ENCODE measurements around the gene SLC9A3. TPM values are rescaled to one million over a fixed set of nuclear protein-coding genes. Genes with fewer than 3 reads are reported as not detected.
"Not testable (repeated sequence)": the region's sequence is repeated elsewhere in the genome, so short reads cannot be mapped to it uniquely, and the experiment has no call there.

Gene SLC9A3
- total RNA-seq, 1 donor from 2014 or later: 1.1 TPM

DNA sequence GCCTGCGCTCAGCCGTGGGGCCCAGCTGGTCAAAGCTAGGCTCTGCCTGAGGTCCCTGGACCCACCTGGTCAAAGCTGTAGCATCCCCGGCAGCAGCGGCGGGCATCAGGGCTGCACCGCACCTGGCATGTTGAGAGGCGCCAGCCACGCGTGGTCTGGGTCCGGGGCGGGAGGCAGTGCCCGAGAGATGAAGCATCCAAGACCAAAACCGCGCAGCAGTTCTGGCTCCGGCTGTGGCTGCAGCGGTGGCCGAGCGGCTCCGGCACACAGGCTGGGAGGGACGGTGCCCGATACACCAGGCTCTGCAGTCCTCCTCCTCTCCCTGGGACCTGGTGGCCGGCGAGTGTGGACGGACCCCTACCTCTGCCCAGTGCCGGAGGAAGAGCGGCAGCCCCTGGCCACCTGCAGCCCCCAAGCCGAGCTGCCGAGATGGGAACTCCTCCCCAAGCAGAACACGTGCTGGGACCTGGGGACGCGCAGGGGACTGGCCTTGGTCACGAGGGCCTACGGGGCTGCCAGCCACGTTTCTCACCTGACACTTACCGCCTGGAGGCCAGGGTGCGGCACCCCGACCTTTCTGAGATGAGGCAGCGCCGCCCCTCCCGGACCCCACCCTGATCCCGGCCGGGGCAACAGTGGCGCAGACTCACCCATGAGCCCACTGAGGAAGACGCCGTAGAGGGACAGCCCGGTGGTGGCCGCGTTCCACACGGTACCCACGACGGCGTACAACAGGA is 33.0 kb downstream of the SLC9A3 start:
- intact Hi-C loops (cut with DNase I): no loop called here

DNA sequence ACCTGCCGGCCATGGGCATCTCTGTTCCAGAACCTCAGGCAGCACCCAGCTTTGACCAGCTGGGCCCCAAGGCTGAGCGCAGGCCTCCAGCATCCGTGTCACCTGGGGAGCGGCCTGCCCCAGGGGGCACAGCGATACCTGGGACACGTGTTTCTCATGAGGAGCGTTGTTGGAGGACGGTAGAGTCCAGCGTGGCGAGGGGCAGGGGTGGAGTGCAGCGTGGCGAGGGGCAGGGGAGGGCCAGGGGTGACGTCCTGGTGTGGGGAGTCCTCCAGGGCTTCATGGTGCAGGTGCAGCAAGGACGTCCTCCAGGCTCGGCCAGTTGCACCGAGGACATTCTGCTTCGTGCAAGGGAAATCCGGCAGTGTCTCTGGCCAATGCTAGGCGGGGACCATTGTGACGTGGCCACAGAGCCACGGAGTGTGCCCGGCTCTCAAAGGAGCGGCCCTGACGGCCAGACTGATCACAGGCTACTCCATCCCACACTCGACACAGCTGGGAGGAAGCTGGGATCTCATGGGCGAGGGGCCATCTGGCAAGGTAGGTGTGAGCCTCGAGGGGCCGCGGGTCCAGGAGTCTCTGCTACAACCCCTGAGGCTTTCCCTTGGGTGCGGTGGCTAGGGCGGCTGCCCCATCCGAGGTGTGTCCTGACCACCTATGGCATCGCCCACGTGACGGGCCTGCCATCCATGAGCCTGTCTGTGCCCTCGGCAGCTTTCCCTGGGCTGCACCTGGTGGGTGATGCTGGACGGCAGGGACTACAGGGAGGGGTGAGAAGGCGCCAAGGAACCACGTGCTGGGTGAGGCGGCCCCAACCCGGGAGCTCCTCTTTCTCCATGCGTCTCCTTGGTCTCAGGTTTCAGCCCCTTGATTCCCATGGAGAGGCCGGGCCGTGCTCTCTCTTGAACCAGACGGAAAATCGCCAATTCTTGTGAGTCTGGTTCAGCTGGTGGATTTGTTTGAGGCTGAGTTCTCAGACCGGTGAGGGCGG is 33.8 kb downstream of the SLC9A3 start:
- no peaks in the 10 kb centered on the region for H3K36me3 ChIP-seq
- DNase-seq: no peak
- intact Hi-C loops (cut with DNase I): no loop called here

More for the DNA sequence above, 33.0 kb downstream of the SLC9A3 start:
- peaks cover 4% of the 10 kb centered on the region for H3K4me1 ChIP-seq
- H3K27me3 ChIP-seq (ENCODE audit: low read depth): peaks cover 26% of the 10 kb centered on the region
- DNase-seq: no peak
- no peak overlapping the region for H3K4me3 ChIP-seq
- TF ChIP-seq, protein P1, sequence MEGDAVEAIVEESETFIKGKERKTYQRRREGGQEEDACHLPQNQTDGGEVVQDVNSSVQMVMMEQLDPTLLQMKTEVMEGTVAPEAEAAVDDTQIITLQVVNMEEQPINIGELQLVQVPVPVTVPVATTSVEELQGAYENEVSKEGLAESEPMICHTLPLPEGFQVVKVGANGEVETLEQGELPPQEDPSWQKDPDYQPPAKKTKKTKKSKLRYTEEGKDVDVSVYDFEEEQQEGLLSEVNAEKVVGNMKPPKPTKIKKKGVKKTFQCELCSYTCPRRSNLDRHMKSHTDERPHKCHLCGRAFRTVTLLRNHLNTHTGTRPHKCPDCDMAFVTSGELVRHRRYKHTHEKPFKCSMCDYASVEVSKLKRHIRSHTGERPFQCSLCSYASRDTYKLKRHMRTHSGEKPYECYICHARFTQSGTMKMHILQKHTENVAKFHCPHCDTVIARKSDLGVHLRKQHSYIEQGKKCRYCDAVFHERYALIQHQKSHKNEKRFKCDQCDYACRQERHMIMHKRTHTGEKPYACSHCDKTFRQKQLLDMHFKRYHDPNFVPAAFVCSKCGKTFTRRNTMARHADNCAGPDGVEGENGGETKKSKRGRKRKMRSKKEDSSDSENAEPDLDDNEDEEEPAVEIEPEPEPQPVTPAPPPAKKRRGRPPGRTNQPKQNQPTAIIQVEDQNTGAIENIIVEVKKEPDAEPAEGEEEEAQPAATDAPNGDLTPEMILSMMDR (IDR thresholded peaks at IDR 0.05): no peak
- H3K9me3 ChIP-seq: no peaks in the 10 kb centered on the region
- no peaks in the 10 kb centered on the region for H3K36me3 ChIP-seq
- no peak for ATAC-seq
- no peak overlapping the region for H3K27ac ChIP-seq

DNA sequence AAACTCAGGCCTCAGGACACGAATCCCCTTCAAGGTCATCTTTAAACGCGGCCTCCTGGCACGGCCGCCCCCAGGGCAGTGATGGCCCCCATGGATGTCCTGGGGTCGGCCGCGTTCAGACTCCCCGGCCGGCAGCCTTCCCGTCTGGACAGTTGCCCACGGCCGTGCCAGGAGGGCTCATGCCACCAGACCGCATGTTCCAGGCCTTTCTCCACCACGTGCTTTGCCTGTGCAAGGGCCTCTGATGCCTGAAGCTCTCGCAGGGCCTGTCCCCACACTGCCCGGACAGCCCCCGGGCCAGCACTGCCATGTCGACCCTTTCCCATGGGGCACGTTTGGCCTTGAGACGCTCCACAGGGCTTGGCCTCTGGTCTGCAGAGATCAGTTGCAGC is 34.6 kb downstream of the SLC9A3 start:
- Histone ChIP-seq H3K36me3 (no peaks in the 10 kb centered on the region), H3K4me1 (peaks cover 13% of the 10 kb centered on the region), H3K4me3 (no peak overlapping the region), H3K27me3 (ENCODE audit: low read depth) (peaks cover 31% of the 10 kb centered on the region), H3K9me3 (no peaks in the 10 kb centered on the region), H3K27ac (no peak overlapping the region)
- intact Hi-C loops (cut with DNase I): no loop called here
- ATAC-seq: no peak
- no peak for DNase-seq
- TF ChIP-seq, protein P1 (IDR thresholded peaks at IDR 0.05): no peak

More for the DNA sequence above, 33.8 kb downstream of the SLC9A3 start:
- ATAC-seq: no peak
- Histone ChIP-seq H3K4me1 (peaks cover 12% of the 10 kb centered on the region), H3K27me3 (ENCODE audit: low read depth) (peaks cover 29% of the 10 kb centered on the region), H3K9me3 (no peaks in the 10 kb centered on the region), H3K27ac (no peak overlapping the region), H3K4me3 (no peak overlapping the region)
- TF ChIP-seq, protein P1 (IDR thresholded peaks at IDR 0.05): no peak

DNA sequence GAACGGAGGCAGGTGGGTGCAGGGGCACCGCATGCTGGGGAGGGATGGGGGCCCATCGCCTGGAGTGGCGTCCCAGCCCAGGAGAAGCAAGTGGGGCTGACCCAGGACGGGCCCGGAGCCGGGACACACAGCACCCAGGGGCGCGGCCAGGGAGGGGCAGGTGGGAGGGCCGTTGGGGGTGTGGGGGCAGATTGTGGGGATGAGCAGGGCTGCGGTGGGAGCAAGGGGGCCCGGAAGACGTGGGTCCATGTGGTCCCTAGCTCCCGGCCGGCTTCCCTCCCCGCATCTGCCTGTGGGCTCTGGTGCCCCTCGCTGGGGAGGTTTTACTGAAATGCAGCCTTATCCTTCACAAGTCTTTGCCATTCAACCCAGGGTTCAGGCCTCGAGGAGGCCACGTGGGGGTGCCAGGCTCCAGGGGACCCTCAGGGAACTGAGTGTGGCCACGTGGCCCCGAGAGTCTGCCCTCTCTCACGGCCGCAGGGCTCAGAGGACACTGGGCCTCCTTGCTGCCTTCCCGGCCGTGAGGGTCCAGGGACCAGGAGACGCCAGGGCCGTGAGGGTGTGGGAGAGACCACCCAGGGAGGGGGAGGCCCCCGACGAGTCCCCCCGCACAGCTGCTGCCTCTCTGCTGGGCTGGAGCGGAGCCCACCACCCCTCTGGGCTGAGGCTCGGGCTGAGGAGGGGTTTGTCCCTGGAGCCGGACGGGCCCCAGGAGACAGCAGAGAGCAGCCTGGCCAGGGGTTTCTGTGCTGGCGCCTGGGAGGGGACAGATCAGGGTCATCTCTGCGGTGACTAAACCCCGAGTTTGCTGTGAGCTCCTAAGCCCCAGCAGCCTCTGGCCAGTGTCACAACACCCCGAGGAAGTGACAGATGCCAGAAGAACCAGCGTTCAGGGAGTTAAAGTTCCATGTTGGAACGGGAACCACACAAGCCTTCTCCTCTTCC is 35.2 kb downstream of the SLC9A3 start:
- H3K4me3 ChIP-seq: no peak overlapping the region
- H3K27ac ChIP-seq: no peak overlapping the region
- no peaks in the 10 kb centered on the region for H3K36me3 ChIP-seq
- DNase-seq: no peak
- H3K27me3 ChIP-seq (ENCODE audit: low read depth): peaks cover 32% of the 10 kb centered on the region
- TF ChIP-seq, protein P1 (IDR thresholded peaks at IDR 0.05): no peak
- intact Hi-C loops (cut with DNase I): no loop called here
- H3K9me3 ChIP-seq: no peaks in the 10 kb centered on the region
- H3K4me1 ChIP-seq: peaks cover 13% of the 10 kb centered on the region
- ATAC-seq: no peak

DNA sequence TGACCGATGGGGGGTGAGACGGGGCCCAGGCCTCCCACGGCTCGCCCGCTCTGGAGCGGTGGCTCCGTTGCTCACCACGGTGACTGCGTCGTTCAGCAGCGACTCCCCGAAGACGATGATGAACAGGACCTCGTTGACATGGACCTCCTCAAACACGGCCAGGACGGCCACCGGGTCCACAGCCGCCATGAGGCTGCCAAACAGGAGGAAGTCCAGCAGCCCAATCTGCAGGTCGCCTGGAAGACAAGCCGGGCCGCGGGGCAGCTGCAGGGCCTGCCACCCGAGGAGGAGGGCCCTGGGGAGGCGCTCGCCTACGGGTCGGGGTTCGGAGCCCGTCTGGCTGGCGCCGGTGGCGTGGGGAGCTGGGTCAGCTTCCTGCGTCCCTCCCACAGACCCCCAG is 36.0 kb downstream of the SLC9A3 start:
- Histone ChIP-seq H3K9me3 (no peaks in the 10 kb centered on the region), H3K4me3 (no peak overlapping the region), H3K27me3 (ENCODE audit: low read depth) (peaks cover 33% of the 10 kb centered on the region), H3K4me1 (peaks cover 10% of the 10 kb centered on the region), H3K36me3 (no peaks in the 10 kb centered on the region), H3K27ac (no peak overlapping the region)
- ATAC-seq (no peak), DNase-seq (no peak)
- intact Hi-C loops (cut with DNase I): no loop called here
- TF ChIP-seq, protein P1 (IDR thresholded peaks at IDR 0.05): no peak

DNA sequence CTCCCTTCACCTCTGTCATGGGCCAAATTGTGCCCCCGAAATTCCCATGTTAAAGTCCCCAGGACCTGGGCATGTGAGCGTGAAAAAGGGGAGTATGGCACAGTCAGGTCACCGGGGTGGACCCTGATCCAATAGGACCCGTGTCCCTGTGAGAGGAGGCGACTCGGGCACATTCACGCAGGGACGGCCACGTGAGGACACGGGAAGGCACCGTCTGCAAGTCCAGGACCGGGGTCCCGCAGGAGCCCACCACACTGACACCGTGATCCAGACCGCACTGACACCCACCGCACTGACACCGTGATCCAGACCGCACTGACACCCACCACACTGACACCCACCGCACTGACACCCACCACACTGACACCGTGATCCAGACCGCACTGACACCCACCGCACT is 37.7 kb downstream of the SLC9A3 start:
- peaks cover 39% of the 10 kb centered on the region for H3K27me3 ChIP-seq (ENCODE audit: low read depth)
- H3K4me1 ChIP-seq; H3K4me3 ChIP-seq; H3K36me3 ChIP-seq; ATAC-seq; H3K9me3 ChIP-seq; intact Hi-C loops (cut with DNase I); H3K27ac ChIP-seq; DNase-seq: not testable (repeated sequence)

Measured in lower lobe of right lung (tissue), 2 donors.